HG03432 (cell line): ENCODE measurements around the gene RPH3AL.
"Not testable (repeated sequence)": the region's sequence is repeated elsewhere in the genome, so short reads cannot be mapped to it uniquely, and the experiment has no call there.

ENCODE experiments used
- ATAC-seq: cut with Tn5 transposase; IDR thresholded peaks from one replicate; pipeline ENCODE4 v1.9.1; 2021; ENCODE audit warnings: mild to moderate bottlenecking, moderate library complexity; ENCODE audit not compliant: unreplicated experiment

RPH3AL gene

GRCh38 chr17:379531-380465, 27.2 kb upstream of the RPH3AL start:
- no peak for ATAC-seq

- ATAC-seq, result no peak
Measured at GRCh38 chr17:378068-378467, 25.5 kb upstream of the RPH3AL start.

- ATAC-seq, result no peak
Measured at GRCh38 chr17:376936-377863, 24.6 kb upstream of the RPH3AL start.

DNA sequence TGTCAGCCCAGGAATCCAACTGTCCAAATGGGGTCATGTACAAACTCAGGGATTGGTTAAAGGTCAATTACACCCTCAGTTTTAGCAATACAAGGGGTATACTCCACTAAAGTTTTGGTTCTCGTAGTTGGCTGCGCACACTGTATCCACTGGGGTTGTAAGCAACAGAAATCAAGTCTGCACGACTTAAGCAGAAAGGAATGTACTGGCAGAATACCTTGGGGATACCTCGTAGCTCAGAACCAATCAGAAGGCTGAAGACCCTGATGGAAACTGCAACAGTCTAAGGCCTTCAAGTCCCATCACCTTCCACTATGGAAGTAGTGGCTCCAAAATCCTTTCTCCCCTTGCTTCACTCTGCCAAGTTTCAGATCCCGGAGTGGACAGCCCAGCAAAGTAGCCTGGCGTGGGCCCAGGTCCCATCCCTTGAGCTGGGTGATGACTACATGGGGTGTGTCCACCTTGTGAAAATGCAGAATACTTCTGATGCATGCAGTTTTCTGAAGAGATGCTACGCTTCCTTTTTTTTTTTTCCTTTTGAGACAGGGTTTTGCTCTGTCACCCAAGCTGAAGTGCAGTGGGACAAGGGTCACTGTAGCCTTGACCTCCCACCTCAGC, 21.1 kb upstream of the RPH3AL start:
- no peak for ATAC-seq

DNA sequence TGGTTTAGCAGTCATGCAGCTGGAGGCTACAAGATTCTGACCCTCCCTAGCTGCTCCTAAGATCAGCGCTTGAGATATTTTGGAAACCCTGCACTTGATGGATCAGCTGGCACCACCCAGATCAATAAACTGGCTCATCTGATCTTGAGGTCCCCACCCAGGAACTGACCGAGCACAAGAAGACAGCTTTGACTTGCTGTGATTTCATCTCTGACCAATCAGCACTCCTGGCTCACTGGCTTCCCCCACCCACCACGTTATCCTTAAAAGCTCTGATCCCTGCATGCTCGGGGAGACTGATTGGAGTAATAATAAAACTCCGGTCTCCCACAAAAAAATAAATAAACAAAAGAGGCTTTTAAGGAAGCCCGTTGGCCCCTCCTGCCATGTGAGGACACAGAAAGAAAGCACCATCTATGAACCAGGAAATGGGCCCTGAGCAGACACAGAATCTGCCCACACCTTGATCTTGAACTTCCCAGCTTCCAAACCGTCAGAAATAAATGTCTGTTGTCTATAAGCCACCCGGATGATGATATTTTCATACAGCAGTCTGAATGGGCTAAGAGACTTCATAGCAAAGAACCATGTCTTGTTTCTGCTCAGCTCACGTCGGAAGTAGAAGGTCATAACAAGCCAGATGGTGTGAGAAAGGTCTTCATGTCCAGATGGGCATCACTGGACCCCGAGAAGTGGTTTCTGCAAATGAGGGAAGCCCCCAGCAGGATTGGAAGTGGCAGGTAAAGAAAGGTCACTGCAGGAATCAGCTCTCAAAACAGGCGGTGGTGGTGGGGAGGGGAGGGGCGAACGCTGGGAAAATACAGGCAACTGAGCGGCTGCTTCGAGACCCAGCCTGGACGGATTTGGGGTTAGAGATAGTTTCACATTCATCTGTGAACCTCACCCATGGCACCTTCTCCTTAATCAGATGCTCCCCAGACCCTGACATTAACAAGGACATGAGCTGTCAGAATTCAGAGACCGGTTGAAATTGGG, 19.8 kb upstream of the RPH3AL start:
- no peak for ATAC-seq

- no peak for ATAC-seq
Measured at GRCh38 chr17:371583-371982, 19.0 kb upstream of the RPH3AL start.

DNA sequence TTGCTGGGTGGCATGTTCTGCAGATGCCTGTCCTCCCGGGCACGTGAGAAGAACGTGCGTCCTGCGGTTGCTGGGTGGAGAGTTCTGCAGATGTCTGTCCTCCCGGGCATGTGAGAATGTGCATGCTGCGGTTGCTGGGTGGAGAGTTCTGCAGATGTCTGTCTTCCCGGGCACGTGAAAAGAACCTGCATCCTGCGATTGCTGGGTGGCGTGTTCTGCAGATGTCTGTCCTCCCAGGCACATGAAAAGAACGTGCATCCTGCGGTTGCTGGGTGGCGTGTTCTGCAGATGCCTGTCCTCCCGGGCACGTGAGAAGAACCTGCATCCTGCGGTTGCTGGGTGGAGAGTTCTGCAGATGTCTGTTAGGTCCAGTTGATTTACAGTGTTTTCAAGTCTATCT, 15.0 kb upstream of the RPH3AL start:
- ATAC-seq, result not testable (repeated sequence)

GRCh38 chr17:366657-367615, 14.3 kb upstream of the RPH3AL start:
- not testable (repeated sequence) for ATAC-seq

- no peak for ATAC-seq
Measured at GRCh38 chr17:364766-365165, 12.2 kb upstream of the RPH3AL start.

GRCh38 chr17:364308-364707, 11.7 kb upstream of the RPH3AL start:
- no peak for ATAC-seq

GRCh38 chr17:362721-363120, 10.1 kb upstream of the RPH3AL start:
- no peak for ATAC-seq

GRCh38 chr17:360092-360750, 7.6 kb upstream of the RPH3AL start:
- ATAC-seq, result no peak

DNA sequence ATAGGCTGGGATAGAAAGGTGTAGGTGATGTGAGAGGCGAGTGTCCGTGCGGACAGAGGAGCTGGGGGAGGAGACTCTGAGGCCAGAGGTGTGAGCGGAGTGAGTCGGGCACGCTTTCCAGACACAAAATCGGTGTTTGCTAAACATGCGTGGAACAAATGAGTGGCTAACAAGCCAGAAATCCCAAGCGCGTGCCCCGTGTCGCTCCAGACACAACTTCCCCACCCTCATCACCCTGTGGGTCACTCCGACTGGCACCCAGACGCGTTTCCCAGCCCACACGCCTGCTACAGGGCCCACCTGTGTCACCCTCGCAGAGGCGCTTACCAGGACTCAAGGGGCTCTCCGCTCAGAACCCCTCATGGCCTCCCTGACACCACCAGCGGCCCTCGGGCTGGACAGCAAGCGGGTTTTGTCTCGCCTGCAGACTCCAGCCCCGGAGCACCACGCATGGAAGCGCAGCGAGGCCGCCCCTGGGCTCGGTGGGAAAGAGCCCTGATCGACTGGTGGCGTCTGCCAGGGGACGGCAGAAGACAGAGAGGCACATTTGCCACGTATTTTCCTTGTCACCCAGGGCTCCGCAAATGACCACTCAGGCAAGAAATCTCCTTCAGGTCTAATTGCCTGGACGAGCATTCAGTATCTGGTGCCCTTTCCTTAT, 6.0 kb upstream of the RPH3AL start:
- no peak for ATAC-seq

GRCh38 chr17:357644-358043, 5.0 kb upstream of the RPH3AL start:
- ATAC-seq, result no peak

DNA sequence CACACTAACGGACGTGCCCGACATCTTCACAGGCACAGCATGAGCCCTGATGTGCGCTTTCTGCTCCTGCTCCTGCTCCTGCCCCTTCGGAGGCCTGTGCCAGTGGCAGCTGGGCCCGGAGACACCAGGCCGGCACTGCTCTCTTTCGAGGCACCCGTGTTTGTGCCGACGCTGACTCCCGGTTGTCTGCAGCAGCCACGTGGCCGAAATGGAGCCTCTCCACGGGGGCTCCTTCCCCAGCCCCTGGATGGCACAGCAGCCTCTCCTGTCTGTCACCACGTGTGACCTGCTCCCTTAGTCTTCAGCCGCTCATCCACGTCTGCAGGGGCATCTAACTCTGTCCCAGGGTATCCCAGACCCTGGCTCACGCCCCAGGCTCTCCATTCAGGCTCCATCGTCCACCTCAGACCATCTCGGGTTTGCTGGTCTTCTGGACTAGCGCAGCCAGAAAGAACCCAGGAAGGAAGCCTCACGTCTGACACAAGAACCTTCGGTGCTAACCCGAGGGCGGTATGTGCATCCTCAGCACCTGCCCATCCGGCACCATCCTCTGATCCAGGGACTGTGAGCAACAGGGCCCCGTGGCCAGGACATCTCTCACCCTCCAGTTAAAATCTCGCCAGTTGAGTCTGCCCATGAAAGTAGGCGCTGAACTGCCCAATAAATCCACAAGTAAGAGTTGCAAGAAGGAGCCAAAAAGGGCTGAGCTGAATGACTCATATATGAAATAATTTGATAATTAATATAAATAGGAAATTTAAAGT, 4.2 kb upstream of the RPH3AL start:
- no peak for ATAC-seq

DNA sequence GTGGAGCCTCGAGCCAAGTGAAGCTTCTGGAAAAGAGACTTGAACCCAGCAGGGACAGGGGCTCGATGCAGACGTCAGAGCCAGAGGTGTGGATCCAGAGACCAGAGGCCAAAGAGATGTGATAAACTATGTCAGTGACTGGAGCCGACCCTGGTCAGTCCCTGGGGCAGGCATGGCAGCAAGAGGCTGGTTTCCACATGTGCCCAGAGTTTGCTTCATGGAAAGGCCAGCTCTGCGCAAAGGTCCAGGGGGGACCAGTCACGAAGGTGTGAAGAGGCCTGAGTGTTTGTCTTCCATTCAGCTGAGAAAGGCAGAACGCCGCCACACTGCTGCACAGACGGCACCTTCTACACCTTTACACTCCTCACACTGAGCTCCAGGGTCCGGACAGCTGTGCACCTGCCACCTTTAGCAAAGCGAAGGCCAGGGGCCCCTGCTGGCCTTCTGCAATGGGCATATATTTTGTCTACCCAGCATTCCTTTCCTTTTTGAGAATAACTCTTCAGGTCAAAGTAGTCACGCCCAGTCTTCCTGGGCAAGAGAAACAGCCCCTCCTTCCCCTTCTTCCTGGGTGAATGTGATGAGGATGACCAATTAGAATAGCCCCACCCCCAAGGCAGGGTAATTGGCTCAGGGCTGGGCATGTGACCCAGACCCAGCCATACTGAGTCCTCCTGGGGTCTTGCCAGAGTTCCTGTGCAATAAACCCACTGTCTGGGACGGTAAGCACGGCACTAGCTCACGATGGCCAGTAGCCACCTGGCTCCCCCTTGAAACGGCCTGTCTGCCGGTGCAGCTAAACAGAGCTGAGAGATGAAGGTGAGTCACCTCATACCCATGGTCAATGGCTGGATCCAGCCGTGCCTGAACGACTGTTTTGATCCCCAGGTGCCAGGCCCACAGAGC, 2.3 kb upstream of the RPH3AL start:
- ATAC-seq, result no peak
